ENCODE data around the gene PLAAT5. TPM values are rescaled to one million over a fixed set of nuclear protein-coding genes. Genes with fewer than 3 reads are reported as not detected.
"Not testable (repeated sequence)": the region's sequence is repeated elsewhere in the genome, so short reads cannot be mapped to it uniquely, and the experiment has no call there.

PLAAT5 gene
- 1 to 10 TPM; 1.7 to 2.8 TPM for total RNA-seq

- Mint-ChIP-seq H3K9me3 (peaks cover under 1 to 3% of the 10 kb centered on the region in 2 donors), H3K27me3 (ENCODE audit: low read depth) (peaks cover 45% of the 10 kb centered on the region), H3K4me1 (ENCODE audit: low read depth) (peaks cover 16% of the 10 kb centered on the region), H3K27ac (no peak within 1 kb of the TSS), H3K4me3 (peak within 1 kb of the TSS; percentile 83 to 91), H3K36me3 (ENCODE audit: insufficient read depth in 2 of 2) (peaks cover 0 to 4% of the 10 kb centered on the region in 2 donors)
- ATAC-seq (replicated peaks in 1 of 2) (peak; percentile 59 to 61), DNase-seq (peak; percentile 31 to 41)
These were observed at the start of gene PLAAT5 for GRCh38 chr11:63490551-63491239. Gene PLAAT5 (minus strand): TSS chr11:63491167. CDS start chr11:63491034, 133 bp downstream.

DNA sequence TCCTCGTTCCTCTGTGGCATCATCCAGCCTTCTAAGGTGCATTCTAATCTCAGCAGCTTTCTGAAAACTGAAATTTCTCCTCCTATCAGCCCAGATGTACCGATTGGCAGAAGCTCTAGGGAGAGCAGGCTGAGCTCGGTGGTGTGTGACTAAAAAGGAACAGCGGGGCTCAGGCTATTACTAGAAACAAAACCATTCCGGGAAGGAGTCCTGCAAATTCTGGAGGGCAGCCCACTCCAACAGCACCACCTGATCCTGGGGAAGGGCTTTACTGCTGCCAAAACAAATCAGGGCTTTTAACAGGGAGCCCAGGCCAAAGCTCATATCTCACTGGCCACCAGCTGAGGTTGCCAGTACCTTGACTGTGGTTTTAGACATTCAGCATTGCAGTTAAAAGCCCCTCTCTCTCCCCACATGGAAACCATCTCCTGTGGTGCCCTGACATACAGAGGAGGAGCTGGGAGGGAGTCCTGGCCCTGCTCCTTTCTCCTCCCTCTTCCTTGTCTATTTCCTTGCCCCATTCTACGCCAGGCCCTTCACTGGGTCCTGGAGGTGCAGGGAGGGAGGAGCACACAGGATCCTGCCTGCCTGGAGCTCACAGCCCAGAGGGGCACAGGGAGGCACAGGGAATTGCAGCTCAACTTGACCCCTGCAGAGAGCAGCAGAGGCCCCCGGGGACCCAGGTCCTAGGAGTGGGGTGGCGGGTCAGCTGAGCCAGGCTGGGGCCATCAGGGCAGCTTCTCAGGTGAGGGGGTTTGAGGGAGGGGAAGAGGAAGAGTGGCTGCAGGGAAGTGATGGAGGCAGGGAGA lies 46.5 kb upstream of the PLAAT5 start:
- H3K9me3 Mint-ChIP-seq, result no peaks in the 10 kb centered on the region
- DNase-seq (peak; percentile 31 to 34), ATAC-seq (replicated peaks in 1 of 2) (peak; percentile 20 to 32)
- peaks cover 83% of the 10 kb centered on the region for H3K4me1 Mint-ChIP-seq (ENCODE audit: low read depth)
- H3K27me3 Mint-ChIP-seq (ENCODE audit: low read depth), result no peaks in the 10 kb centered on the region
- H3K27ac Mint-ChIP-seq, result peak overlapping the region; percentile 83
- peak overlapping the region; percentile 84 to 91 for H3K4me3 Mint-ChIP-seq
- no peaks in the 10 kb centered on the region for H3K36me3 Mint-ChIP-seq (ENCODE audit: insufficient read depth in 2 of 2)

GRCh38 chr11:63536669-63537292 lies 45.8 kb upstream of the PLAAT5 start, which contains the start of gene PLAAT4:
Gene PLAAT4 (plus strand): TSS chr11:63536808. CDS start chr11:63536869, 61 bp downstream.
- H3K4me1 Mint-ChIP-seq (ENCODE audit: low read depth), result peaks cover 85% of the 10 kb centered on the region
- DNase-seq (peak; percentile 18 to 35), ATAC-seq (replicated peaks in 1 of 2) (peak; percentile 41 to 42)
- H3K27ac Mint-ChIP-seq, result peak within 1 kb of the TSS; percentile 83
- peak within 1 kb of the TSS; percentile 84 to 91 for H3K4me3 Mint-ChIP-seq
- no peaks in the 10 kb centered on the region for H3K27me3 Mint-ChIP-seq (ENCODE audit: low read depth)
- no peaks in the 10 kb centered on the region for H3K9me3 Mint-ChIP-seq
- H3K36me3 Mint-ChIP-seq (ENCODE audit: insufficient read depth in 2 of 2), result no peaks in the 10 kb centered on the region

DNA sequence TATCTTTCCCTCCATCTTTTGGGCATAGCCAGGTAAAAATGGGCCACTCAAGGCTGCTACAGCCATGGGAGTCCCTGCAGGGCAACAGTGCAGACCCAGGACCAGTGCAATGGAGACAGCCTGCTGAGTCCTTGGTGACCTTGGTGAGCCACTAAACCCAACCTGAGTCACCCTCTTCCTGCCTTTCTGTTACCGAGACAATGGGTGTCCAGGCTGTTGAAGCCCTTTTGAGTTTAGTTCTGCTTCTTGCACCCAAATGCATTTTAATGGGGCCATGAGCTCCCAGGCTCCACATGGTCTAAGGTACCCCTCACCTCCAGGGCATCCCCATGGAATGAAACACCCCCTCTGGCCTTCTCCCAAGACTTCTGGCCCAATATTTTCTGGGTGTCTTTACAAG lies 44.8 kb upstream of the PLAAT5 start:
- ATAC-seq (replicated peaks in 1 of 2) (peak; percentile 66 to 69), DNase-seq (peak; percentile 69 to 74)
- Mint-ChIP-seq H3K9me3 (no peaks in the 10 kb centered on the region), H3K4me1 (ENCODE audit: low read depth) (peaks cover 91% of the 10 kb centered on the region), H3K4me3 (peak overlapping the region; percentile 84 to 91), H3K36me3 (ENCODE audit: insufficient read depth in 2 of 2) (no peaks in the 10 kb centered on the region), H3K27ac (peak overlapping the region; percentile 83), H3K27me3 (ENCODE audit: low read depth) (no peaks in the 10 kb centered on the region)

DNA sequence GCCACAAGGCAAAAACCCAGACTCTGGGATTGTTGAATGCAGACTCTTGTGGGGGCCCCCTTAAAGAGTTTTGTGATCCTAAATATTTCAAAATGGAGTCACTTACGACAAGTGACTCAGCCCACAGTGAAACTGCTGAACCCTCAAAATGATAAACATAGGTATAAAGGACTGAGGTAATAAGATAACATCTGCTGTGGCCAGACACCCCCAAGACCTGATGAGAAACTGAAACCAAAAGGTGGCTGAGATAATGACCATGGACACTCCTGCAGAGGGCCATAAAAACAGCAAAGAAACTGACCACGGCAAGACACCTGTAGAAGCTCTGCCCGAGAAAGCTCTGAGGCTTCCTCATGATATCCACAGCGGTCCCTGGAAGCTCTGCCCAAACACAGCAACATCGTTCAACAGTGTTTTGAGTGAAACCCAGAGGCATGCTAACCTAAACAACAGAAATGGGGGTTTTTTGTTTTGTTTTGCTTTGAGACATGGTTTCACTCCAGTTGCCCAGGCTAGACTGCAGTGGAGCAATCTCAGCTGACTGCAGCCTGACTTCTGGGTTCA lies 44.0 kb upstream of the PLAAT5 start:
- no peaks in the 10 kb centered on the region for H3K36me3 Mint-ChIP-seq (ENCODE audit: insufficient read depth in 2 of 2)
- H3K4me1 Mint-ChIP-seq (ENCODE audit: low read depth), result peaks cover 87% of the 10 kb centered on the region
- H3K27me3 Mint-ChIP-seq (ENCODE audit: low read depth), result no peaks in the 10 kb centered on the region
- ATAC-seq (replicated peaks in 1 of 2) (peak; percentile 59 to 68), DNase-seq (peak; percentile 47 to 51)
- H3K9me3 Mint-ChIP-seq, result no peaks in the 10 kb centered on the region
- H3K4me3 Mint-ChIP-seq, result peak overlapping the region; percentile 84 to 91
- peak overlapping the region; percentile 83 for H3K27ac Mint-ChIP-seq

DNA sequence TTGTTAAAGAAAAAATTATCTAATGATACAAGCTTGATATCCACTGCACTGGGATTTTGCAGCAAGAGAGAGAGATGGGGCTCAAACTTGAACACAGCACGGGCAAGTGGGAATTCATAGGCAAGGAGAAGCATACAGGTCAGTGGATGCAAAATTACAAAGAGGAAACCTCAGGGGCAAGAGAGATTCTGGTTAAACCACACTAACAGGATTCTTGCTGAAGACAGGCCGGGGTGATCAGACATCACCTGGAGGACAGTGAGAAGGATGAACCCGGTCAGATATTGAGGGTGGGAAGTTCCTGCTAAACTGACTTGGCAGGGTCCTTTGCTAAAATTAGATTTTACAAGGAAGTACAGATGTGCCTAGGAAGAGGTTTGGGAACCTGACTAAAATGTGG lies 43.1 kb upstream of the PLAAT5 start:
- Mint-ChIP-seq H3K27ac (peak overlapping the region; percentile 63), H3K4me1 (ENCODE audit: low read depth) (peaks cover 93% of the 10 kb centered on the region), H3K36me3 (ENCODE audit: insufficient read depth in 2 of 2) (no peaks in the 10 kb centered on the region), H3K27me3 (ENCODE audit: low read depth) (no peaks in the 10 kb centered on the region), H3K9me3 (no peaks in the 10 kb centered on the region), H3K4me3 (peak overlapping the region in 1 of 2 donors; percentile 42)
- DNase-seq (no peak), ATAC-seq (replicated peaks in 1 of 2) (no peak)

DNA sequence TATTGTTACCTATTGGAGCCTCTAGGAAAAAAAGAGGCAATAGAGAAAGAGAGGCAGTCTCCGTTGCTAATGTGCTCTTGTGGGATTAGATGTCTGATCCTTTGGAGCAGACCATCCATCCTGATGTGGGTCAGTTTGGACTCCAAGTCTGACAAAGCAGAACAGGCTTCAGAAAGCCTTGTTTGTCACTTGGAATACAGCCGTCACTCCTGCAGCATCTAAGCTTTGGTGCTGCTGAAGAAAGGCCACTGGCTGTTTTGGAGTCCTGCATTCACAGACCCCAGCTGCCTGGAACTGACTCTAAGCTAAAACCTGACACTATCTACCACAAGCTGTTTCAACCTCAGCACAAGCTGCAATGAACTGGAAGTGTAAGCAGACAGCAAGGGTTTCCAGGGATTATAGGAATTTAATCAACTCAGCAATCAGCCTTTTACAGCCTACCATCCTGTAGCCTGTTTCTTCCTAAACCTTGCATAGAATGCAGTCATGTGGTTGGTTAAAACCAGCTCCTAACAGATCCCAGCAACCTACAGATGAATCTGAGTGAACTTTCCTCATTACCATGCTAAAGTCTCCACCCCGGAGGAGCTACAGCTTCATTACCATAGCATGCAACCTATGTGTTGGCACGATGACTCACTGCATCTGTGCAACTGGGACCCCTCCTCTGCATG lies 42.0 kb upstream of the PLAAT5 start:
- no peaks in the 10 kb centered on the region for H3K27me3 Mint-ChIP-seq (ENCODE audit: low read depth)
- no peak overlapping the region for H3K4me3 Mint-ChIP-seq
- DNase-seq, result no peak

DNA sequence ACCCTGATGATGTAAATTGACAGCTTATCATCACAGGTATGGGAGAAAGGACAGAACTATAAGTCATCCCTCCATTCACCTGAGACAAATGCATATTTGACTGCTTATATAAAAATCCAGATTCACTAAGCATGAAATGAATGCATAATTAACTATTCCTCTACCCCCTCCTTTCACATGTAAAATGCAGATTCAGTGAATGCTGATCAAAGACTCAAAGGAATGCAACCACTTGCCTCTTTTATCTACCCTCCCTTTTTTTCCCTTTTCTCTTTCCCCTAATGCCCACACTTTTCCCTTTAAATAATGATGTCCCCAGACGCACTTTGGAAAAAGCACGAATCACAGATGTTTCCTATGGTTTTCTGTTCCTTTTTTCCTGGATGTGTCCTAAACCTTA lies 41.1 kb upstream of the PLAAT5 start:
- H3K4me1 Mint-ChIP-seq (ENCODE audit: low read depth), result peaks cover 85% of the 10 kb centered on the region
- no peak for ATAC-seq (replicated peaks in 1 of 2)
- no peak overlapping the region for H3K27ac Mint-ChIP-seq
- peak overlapping the region; percentile 30 to 63 for H3K4me3 Mint-ChIP-seq
- H3K36me3 Mint-ChIP-seq (ENCODE audit: insufficient read depth in 2 of 2), result no peaks in the 10 kb centered on the region
- DNase-seq, result no peak
- H3K27me3 Mint-ChIP-seq (ENCODE audit: low read depth), result no peaks in the 10 kb centered on the region
- no peaks in the 10 kb centered on the region for H3K9me3 Mint-ChIP-seq

More for the DNA sequence above, 42.0 kb upstream of the PLAAT5 start:
- no peak overlapping the region for H3K27ac Mint-ChIP-seq
- no peaks in the 10 kb centered on the region for H3K36me3 Mint-ChIP-seq (ENCODE audit: insufficient read depth in 2 of 2)
- peaks cover 88% of the 10 kb centered on the region for H3K4me1 Mint-ChIP-seq (ENCODE audit: low read depth)
- no peak for ATAC-seq (replicated peaks in 1 of 2)
- H3K9me3 Mint-ChIP-seq, result no peaks in the 10 kb centered on the region

DNA sequence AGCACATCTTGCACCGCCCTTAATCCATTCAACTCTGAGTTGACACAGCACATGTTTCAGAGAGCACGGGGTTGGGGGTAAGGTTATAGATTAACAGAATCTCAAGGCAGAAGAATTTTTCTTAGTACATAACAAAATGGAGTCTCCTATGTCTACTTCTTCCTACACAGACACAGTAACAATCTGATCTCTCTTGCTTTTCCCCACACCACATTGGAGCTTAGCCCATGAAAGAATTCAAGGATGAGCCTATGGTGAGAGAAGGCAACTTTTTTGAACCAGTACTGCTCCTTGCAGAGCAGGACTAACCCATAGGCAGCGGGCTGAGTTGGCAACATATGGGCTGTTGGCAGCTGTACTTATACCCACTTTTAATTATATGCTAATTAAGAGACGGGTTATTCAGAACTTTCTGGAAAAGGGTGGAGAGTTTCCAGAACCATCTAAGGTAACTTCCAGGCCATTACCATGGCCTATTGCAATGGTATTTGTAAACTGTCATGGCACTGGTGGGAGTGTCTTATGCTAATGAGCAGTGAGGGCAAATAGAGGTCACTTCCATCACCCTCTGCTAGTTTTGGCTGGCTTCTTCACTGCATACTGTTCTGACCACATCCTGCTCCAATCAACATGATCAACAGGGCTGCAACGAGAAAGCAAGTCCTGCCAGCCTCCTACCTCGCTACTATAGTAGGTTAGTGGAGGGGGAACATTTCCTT lies 40.3 kb upstream of the PLAAT5 start:
- not testable (repeated sequence) for H3K9me3 Mint-ChIP-seq; H3K27ac Mint-ChIP-seq; H3K36me3 Mint-ChIP-seq (ENCODE audit: insufficient read depth in 2 of 2); H3K27me3 Mint-ChIP-seq (ENCODE audit: low read depth)
- H3K4me3 Mint-ChIP-seq, result peak overlapping the region; percentile 33 to 63
- DNase-seq (peak; percentile 62 to 70), ATAC-seq (replicated peaks in 1 of 2) (peak; percentile 77 to 85)
- H3K4me1 Mint-ChIP-seq (ENCODE audit: low read depth), result peaks cover 76% of the 10 kb centered on the region

DNA sequence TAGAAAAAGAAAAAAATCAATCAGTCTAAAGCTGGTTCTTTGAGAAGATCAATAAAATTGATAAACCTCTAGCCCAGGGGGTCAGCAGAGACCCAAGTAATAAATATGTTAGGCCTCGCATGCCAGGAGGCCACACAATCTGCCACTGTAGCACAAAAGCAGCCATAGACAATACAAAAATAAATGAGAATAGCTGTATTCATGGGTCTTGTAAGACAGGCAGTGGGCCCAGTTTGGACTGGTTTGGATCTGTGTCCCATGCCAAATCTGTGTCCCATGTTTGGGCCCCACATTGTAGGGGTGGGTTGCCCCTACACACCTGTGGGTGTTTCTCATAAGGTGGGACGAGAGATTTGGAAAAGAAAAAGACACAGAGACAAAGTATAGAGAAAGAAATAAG lies 39.1 kb upstream of the PLAAT5 start:
- ATAC-seq (replicated peaks in 1 of 2) (no peak), DNase-seq (no peak)
- Mint-ChIP-seq H3K27ac (no peak overlapping the region), H3K36me3 (ENCODE audit: insufficient read depth in 2 of 2) (peaks cover 0 to 1% of the 10 kb centered on the region in 2 donors), H3K4me1 (ENCODE audit: low read depth) (peaks cover 64% of the 10 kb centered on the region), H3K27me3 (ENCODE audit: low read depth) (no peaks in the 10 kb centered on the region), H3K9me3 (no peaks in the 10 kb centered on the region), H3K4me3 (no peak overlapping the region)

DNA sequence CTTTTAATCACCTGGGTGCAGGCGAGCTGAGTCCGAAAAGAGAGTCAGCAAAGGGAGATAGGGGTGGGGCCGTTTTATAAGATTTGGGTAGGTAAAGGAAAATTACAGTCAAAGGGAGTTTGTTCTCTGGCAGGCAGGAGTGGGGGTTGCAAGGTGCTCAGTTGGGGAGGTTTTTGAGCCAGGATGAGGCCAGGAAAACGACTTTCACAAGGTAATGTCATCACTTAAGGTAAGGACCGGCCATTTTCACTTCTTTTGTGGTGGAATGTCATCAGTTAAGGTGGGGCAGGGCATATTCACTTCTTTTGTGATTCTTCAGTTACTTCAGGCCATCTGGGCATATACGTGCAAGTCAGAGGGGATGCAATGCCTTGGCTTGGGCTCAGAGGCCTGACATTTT lies 38.4 kb upstream of the PLAAT5 start:
- H3K27me3 Mint-ChIP-seq (ENCODE audit: low read depth); DNase-seq; H3K36me3 Mint-ChIP-seq (ENCODE audit: insufficient read depth in 2 of 2); ATAC-seq (replicated peaks in 1 of 2); H3K4me3 Mint-ChIP-seq; H3K27ac Mint-ChIP-seq; H3K9me3 Mint-ChIP-seq: not testable (repeated sequence)
- H3K4me1 Mint-ChIP-seq (ENCODE audit: low read depth), result peaks cover 58% of the 10 kb centered on the region

DNA sequence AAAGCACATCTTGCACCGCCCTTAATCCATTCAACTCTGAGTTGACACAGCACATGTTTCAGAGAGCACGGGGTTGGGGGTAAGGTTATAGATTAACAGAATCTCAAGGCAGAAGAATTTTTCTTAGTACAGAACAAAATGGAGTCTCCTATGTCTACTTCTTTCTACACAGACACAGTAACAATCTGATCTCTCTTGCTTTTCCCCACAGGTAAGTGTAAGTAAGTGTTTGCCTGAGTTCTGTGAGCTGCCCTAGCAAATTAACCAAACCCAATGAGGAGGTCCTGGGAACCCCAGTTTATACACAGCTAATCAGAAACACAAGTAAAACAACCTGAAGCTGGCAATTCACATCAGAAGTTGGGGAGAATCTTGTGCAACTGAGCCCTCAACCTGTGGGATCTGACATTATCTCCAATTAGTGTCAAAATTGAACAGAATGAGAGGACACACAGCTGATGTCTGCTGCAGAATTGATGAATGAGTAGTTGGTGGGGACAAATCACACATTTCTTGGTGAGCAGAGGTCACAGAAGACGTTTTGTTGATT lies 37.8 kb upstream of the PLAAT5 start:
- not testable (repeated sequence) for H3K36me3 Mint-ChIP-seq (ENCODE audit: insufficient read depth in 2 of 2); H3K9me3 Mint-ChIP-seq; H3K4me3 Mint-ChIP-seq; H3K27me3 Mint-ChIP-seq (ENCODE audit: low read depth); DNase-seq; ATAC-seq (replicated peaks in 1 of 2)
- peaks cover 52% of the 10 kb centered on the region for H3K4me1 Mint-ChIP-seq (ENCODE audit: low read depth)
- peak overlapping the region; percentile 0 for H3K27ac Mint-ChIP-seq

Data from activated T-cell treated with anti-CD3 and anti-CD28 coated beads, Interleukin-2, amount 50 U/mL, for 72 hours (primary cell).